ENCODE results near the gene TBC1D26. TPM values are rescaled to one million over a fixed set of nuclear protein-coding genes. Genes with fewer than 3 reads are reported as not detected.
"Not testable (repeated sequence)": the region's sequence is repeated elsewhere in the genome, so short reads cannot be mapped to it uniquely, and the experiment has no call there.

TBC1D26 gene
- total RNA-seq, 1 experiment from 2014 or later = not detected

DNA sequence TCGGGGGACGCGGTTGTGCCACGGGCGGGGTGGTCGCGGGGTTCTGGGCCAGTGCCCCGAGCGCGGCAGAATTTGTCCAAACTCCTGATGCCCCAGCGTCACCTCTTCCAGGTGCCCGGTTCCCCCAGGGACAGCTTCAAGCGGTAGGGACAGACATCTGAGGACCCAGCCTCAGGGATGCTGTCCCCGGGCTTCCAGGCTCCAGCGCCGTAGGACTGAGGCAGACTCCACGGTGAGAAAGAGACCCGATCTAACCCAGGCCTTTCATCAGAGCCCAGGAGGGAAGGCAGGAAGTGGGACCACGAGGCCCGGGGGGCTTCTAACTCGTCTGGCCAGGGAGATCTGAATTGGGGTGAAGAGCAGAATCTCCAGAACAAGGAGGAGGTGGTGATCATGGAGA, 32.1 kb upstream of the TBC1D26 start:
- H3K9me3 ChIP-seq (ENCODE audit: low read length); H4K20me1 ChIP-seq (ENCODE audit: low read length); intact Hi-C loops (cut with micrococcal nuclease); H3K79me2 ChIP-seq (ENCODE audit: low read length); H3F3A ChIP-seq (ENCODE audit: low read length, unreplicated experiment); H3K27ac ChIP-seq (ENCODE audit: low read length); H3K9me2 ChIP-seq (replicated peaks; ENCODE audit: low read length); H3K27me3 ChIP-seq (ENCODE audit: low read length); DNase-seq; H3K4me1 ChIP-seq (ENCODE audit: insufficient read depth, low read length); CTCF ChIA-PET: not testable (repeated sequence)
- H3K36me3 ChIP-seq (ENCODE audit: low read depth, low read length) = peaks cover 20% of the 10 kb centered on the region
- POLR2A ChIA-PET (ENCODE audit: unreplicated experiment) = interaction anchor here (0.7 kb wide), 1 partner anchor 406 kb away, joined by 5 read pairs; no protein-coding TSS in a partner anchor
- H3K4me2 ChIP-seq (ENCODE audit: low read length) = peak overlapping the region; percentile 77
- peak; percentile 31 for ATAC-seq
- peak overlapping the region; percentile 92 for H2AFZ ChIP-seq (ENCODE audit: low read length)
- BruUV-seq (replicated peaks) = TSS peak; percentile 91
- H3K4me3 ChIP-seq (ENCODE audit: low read length) = peak overlapping the region; percentile 85
- peak overlapping the region; percentile 79 for H3K9ac ChIP-seq (ENCODE audit: low read length)

DNA sequence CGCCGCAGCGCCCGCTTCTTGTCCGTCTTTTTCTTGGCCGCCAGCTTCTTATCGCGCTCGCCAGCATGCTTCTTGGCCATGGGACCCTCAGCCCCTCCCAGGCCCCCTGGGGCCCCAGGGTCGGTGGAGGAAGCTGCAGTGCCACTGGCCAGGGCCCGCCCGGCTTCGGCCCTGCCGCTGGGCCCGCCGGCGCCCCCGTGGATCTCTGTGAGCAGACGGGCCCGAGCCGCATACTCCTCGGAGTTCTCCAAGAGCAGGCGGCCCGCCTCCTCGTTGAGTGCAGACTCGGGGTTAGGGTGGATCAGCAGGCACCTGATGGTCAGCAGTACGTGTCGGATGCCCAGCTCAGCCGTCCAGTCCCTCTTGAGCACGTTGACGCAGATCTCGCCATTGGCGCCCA, 27.8 kb upstream of the TBC1D26 start:
- DNase-seq; H3K9me2 ChIP-seq (replicated peaks; ENCODE audit: low read length); H3K9ac ChIP-seq (ENCODE audit: low read length); intact Hi-C loops (cut with micrococcal nuclease); H3K4me2 ChIP-seq (ENCODE audit: low read length); ATAC-seq; BruUV-seq (replicated peaks); H2AFZ ChIP-seq (ENCODE audit: low read length); H3K4me3 ChIP-seq (ENCODE audit: low read length); H3K27ac ChIP-seq (ENCODE audit: low read length); H3K4me1 ChIP-seq (ENCODE audit: insufficient read depth, low read length); CTCF ChIA-PET; H3K79me2 ChIP-seq (ENCODE audit: low read length); POLR2A ChIA-PET (ENCODE audit: unreplicated experiment); H3F3A ChIP-seq (ENCODE audit: low read length, unreplicated experiment); H4K20me1 ChIP-seq (ENCODE audit: low read length); H3K27me3 ChIP-seq (ENCODE audit: low read length): not testable (repeated sequence)
- Histone ChIP-seq H3K36me3 (ENCODE audit: low read depth, low read length) (peaks cover 58% of the 10 kb centered on the region), H3K9me3 (ENCODE audit: low read length) (peaks cover 21% of the 10 kb centered on the region)

DNA sequence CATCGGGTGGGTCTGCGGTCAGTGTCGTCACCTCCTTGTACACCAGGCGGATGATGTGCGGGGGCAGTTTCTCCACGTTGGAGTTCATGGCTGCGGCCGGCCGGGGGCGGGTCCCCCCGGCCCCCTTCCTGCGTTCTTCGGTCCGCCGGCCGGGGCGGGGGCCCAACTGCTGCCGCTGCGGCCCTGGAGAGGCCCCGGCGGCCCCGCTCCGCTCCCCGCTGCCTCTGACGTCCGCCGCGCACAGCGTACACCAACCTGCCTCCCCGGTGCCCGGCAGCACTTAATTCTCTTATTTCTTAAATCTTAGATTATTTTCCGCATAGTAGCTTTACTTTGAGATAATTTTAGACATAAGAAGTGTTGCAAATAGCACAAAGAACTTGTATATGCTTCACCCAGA, 27.3 kb upstream of the TBC1D26 start:
- H3K4me2 ChIP-seq (ENCODE audit: low read length); ATAC-seq; H3K9me2 ChIP-seq (replicated peaks; ENCODE audit: low read length); POLR2A ChIA-PET (ENCODE audit: unreplicated experiment); intact Hi-C loops (cut with micrococcal nuclease); H4K20me1 ChIP-seq (ENCODE audit: low read length); H3K79me2 ChIP-seq (ENCODE audit: low read length); DNase-seq; H3K4me3 ChIP-seq (ENCODE audit: low read length); BruUV-seq (replicated peaks); H2AFZ ChIP-seq (ENCODE audit: low read length); H3K27me3 ChIP-seq (ENCODE audit: low read length); H3K9ac ChIP-seq (ENCODE audit: low read length); H3F3A ChIP-seq (ENCODE audit: low read length, unreplicated experiment); CTCF ChIA-PET; H3K4me1 ChIP-seq (ENCODE audit: insufficient read depth, low read length); H3K27ac ChIP-seq (ENCODE audit: low read length): not testable (repeated sequence)
- Histone ChIP-seq H3K9me3 (ENCODE audit: low read length) (peaks cover 21% of the 10 kb centered on the region), H3K36me3 (ENCODE audit: low read depth, low read length) (peaks cover 58% of the 10 kb centered on the region)

DNA sequence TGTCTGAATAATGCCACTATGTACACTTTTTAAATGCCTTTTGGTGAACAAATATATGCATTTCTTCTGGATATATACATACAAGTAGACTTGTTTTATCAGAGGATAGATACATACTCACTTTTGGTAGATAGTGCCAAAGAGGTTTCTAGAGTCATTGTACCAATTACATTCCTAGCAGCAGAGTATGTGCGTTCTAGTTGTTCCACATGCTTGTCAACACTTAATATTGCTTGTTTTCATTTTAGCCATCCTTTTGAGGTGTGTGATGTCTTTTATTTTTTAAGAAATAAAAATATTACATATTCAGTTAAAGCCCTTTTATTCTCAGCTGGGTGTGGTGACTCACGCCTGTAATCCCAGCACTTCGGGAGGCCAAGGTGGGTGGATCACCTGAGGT, 23.2 kb upstream of the TBC1D26 start:
- DNase-seq; H3K4me3 ChIP-seq (ENCODE audit: low read length); ATAC-seq; intact Hi-C loops (cut with micrococcal nuclease); H3K9ac ChIP-seq (ENCODE audit: low read length); H3K27ac ChIP-seq (ENCODE audit: low read length); H3K27me3 ChIP-seq (ENCODE audit: low read length); H3K79me2 ChIP-seq (ENCODE audit: low read length); H3K9me2 ChIP-seq (replicated peaks; ENCODE audit: low read length); BruUV-seq (replicated peaks); POLR2A ChIA-PET (ENCODE audit: unreplicated experiment); CTCF ChIA-PET; H3F3A ChIP-seq (ENCODE audit: low read length, unreplicated experiment); H4K20me1 ChIP-seq (ENCODE audit: low read length); H3K4me1 ChIP-seq (ENCODE audit: insufficient read depth, low read length); H3K4me2 ChIP-seq (ENCODE audit: low read length); H2AFZ ChIP-seq (ENCODE audit: low read length): not testable (repeated sequence)
- Histone ChIP-seq H3K9me3 (ENCODE audit: low read length) (peaks cover 28% of the 10 kb centered on the region), H3K36me3 (ENCODE audit: low read depth, low read length) (peaks cover 66% of the 10 kb centered on the region)

DNA sequence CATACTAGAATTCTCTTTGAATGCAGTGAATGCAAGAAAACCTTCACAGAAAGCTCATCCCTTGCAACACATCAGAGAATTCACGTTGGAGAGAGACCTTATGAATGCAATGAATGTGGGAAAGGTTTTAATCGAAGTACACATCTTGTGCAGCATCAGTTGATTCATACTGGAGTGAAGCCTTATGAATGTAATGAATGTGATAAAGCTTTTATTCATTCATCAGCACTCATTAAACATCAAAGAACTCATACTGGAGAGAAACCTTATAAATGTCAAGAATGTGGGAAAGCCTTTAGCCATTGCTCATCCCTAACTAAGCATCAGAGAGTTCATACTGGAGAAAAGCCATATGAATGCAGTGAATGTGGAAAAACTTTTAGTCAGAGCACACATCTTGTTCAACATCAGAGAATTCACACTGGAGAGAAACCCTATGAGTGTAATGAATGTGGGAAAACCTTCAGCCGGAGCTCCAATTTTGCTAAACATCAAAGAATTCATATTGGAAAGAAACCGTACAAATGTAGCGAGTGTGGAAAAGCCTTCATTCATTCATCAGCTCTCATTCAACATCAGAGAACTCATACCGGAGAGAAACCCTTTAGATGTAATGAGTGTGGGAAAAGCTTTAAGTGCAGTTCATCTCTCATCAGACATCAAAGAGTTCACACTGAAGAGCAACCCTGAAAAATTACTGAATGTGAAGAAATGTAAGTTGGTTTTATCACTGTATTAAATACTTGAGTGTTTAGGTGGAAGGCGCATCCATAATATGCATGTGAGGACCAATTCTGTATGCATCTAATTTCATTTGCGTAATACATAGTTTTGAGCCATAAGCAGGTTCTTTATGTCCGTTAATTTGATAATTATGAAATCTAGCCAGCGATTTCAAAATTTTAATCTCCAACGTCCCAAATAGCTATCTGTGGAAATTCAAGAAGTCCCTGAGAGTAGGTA, 15.2 kb upstream of the TBC1D26 start:
- H3K27ac ChIP-seq (ENCODE audit: low read length); CTCF ChIA-PET; ATAC-seq; H3K27me3 ChIP-seq (ENCODE audit: low read length); H3K9me2 ChIP-seq (replicated peaks; ENCODE audit: low read length); H3K79me2 ChIP-seq (ENCODE audit: low read length); H4K20me1 ChIP-seq (ENCODE audit: low read length); POLR2A ChIA-PET (ENCODE audit: unreplicated experiment); H3K9ac ChIP-seq (ENCODE audit: low read length); H3K4me2 ChIP-seq (ENCODE audit: low read length); H2AFZ ChIP-seq (ENCODE audit: low read length); intact Hi-C loops (cut with micrococcal nuclease); H3F3A ChIP-seq (ENCODE audit: low read length, unreplicated experiment); H3K4me1 ChIP-seq (ENCODE audit: insufficient read depth, low read length); DNase-seq: not testable (repeated sequence)
- TSS peak; percentile 6 for BruUV-seq (replicated peaks)
- H3K4me3 ChIP-seq (ENCODE audit: low read length) = peak overlapping the region; percentile 22; the same call in 1 of the 2 replicates
- H3K36me3 ChIP-seq (ENCODE audit: low read depth, low read length) = peaks cover 52% of the 10 kb centered on the region
- H3K9me3 ChIP-seq (ENCODE audit: low read length) = peaks cover 21% of the 10 kb centered on the region

DNA sequence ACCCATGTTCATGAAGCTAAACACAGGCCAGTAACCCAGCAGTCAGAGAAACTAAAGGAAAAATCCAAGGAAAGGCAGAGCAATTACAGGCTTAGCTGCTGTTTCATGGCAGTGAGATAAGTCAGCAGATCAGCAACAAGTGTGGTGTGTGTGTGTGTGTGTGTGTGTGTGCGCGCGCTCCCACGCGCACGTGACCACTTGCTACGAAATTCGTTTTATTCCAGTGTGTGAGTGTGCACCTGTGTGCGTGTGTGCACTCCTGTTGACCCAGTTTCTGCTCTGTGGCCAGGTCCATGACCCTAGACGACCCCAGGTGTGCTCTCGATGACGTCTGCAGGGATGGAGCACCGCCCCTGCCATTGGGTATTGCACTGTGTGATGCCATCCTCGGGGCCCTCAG, 1.5 kb upstream of the TBC1D26 start:
- H3K4me2 ChIP-seq (ENCODE audit: low read length); H3K79me2 ChIP-seq (ENCODE audit: low read length); H3K9ac ChIP-seq (ENCODE audit: low read length); CTCF ChIA-PET; ATAC-seq; BruUV-seq (replicated peaks); H3K4me1 ChIP-seq (ENCODE audit: insufficient read depth, low read length); H4K20me1 ChIP-seq (ENCODE audit: low read length); H3F3A ChIP-seq (ENCODE audit: low read length, unreplicated experiment); H2AFZ ChIP-seq (ENCODE audit: low read length); H3K9me3 ChIP-seq (ENCODE audit: low read length); H3K27ac ChIP-seq (ENCODE audit: low read length); DNase-seq; H3K27me3 ChIP-seq (ENCODE audit: low read length); intact Hi-C loops (cut with micrococcal nuclease); H3K9me2 ChIP-seq (replicated peaks; ENCODE audit: low read length); H3K36me3 ChIP-seq (ENCODE audit: low read depth, low read length); H3K4me3 ChIP-seq (ENCODE audit: low read length); POLR2A ChIA-PET (ENCODE audit: unreplicated experiment): not testable (repeated sequence)
